ENCODE data around the gene PNCK.

The PNCK gene

DNA sequence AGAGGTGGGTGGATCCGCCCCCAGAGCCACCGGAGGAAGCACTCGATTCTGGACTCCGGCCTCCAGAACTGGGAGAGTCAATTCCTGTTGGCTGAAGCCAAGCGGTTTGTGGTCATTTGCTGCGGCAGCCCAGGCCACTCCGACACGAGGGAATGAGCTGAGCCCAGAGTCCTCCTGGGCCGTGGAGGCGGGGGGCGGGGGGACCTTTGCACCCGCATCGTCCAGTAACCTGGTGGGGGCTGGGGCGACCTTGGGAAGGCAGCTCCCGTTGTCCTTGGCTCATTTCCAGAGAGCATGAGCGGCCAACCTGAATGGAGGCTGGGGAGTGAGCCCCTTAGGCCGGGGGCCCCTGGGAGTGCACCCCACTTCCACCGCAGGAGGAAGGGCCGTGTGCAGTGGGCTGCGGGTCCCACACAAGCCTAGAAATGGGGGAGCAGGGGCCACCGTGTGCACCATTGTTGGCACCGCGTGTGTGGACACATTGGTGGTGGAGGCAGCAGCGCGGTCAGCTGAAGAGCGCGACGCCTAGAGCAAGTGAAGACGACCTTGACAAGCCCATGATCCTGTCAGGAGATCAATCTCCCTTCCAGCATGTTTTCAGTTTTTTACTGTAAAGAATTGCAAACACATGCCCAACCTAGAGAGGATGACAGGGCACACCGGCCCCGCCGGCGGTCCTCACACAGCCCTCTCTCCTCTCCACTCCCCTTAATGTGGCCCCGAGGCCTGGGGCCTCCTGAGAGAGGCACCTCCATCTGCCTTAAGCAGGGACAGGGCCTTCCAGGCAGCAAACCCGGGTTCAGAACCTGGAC, 46.5 kb downstream of the PNCK start:
- no peak for DNase-seq

DNA sequence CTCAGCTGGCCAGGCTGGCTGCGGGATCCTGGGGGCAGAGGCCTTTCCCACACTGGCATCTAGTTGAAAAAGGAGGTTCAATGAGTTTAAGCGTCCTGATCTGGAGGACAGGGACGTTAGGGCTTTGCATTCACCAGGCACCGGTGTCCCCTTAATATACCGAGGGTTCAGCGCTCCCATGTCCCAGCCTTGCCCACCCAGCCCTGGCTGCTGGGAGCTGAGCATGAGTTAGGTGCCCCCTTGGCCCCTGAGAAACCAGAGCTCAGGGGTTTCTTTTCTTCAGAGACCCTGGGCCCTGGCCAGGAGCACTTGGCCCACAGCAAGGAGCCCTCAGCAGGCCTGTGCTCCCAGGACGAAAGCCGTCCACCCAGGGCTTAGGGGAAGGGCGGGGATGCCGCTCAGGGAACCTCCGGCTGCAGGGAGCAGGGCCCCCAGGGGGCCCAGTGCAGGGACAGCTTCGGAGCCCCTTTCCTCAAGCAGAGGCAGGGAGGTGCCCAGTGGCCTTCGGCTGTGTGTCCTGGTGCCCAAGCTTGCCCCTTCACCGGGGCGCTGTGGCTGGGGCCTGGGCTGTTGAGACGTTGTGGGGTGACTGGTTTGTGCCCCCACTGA, 47.5 kb downstream of the PNCK start:
- no peak for DNase-seq

DNA sequence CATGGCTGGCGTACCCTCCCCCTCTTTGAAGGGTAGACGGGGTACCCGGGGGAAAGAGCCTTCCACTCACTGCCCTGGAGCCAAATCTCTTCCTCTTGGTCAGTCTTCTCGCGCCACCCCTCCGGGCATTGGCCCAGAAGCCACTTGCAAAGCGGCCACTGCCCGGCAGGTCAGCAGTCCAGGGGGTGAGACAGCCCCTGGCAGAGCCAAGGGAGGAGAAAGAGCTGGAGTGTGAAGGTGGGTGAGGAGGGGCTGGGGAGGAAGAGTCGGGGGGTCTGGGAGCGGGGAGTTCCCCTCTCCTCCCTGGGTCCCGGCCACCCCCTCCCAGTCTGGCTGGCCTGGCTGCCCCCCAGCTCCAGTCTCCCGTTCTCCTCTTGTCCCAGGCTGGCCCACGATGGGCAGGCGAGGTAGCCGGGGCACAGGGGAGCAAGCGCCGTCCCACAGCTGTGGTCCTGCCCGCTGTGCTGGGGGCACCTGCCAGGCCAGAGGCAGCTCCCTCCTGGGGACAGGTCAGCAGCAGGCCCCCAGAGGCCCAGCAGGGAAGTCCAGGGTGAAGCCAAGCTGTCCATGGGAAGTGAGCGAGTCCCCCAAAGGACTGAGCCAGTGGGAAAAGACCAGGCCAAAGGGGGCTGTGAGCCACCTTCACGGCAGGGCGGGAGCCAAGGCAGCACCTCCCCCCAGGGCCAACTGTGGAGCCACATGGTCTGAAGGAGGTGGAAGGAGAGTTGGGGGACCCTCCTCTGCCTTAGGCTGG, 48.2 kb downstream of the PNCK start:
- no peak for DNase-seq

DNA sequence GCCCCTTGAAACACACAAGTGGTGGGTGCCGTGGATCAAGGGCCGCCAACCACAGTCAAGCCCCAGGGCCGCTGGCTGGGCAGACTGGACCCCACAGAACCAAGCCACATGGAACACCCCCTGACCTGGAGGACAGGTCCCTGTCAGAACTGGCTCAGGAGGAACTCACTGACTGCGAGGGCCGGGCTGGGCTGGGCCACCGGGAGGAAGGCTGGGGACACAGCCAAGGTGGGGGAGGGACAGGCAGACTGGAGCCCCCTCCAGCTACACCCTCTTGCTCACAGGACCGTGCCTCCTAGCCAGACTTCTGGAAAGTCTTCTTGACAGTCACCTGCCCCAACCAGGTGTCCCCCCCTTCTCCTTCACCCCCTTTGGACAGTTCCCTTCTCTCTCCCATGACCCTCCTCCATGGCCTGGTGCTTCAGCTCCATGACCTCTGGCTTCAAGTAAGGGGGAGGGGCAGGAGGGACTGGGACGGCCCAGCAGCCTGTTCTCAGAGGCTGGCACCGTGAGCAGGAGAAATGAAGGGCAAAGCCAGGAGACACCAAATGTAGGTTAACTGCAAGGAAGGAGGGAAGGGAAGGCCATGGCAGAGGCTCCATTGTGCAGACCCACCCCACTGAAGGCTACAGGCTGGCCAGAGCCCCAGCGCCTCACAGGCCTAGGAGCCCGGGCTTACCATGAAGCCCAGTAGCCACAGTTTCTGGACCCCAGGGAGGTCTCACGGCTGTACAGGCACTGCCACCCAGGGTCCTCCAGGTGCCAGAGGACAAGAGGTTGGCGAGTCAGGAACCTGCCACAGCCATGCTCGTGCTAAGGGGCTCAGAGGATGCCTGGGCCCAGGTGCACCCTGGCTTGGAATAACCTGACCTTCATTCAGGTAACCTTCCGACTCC, 49.2 kb downstream of the PNCK start:
- DNase-seq = no peak

DNA sequence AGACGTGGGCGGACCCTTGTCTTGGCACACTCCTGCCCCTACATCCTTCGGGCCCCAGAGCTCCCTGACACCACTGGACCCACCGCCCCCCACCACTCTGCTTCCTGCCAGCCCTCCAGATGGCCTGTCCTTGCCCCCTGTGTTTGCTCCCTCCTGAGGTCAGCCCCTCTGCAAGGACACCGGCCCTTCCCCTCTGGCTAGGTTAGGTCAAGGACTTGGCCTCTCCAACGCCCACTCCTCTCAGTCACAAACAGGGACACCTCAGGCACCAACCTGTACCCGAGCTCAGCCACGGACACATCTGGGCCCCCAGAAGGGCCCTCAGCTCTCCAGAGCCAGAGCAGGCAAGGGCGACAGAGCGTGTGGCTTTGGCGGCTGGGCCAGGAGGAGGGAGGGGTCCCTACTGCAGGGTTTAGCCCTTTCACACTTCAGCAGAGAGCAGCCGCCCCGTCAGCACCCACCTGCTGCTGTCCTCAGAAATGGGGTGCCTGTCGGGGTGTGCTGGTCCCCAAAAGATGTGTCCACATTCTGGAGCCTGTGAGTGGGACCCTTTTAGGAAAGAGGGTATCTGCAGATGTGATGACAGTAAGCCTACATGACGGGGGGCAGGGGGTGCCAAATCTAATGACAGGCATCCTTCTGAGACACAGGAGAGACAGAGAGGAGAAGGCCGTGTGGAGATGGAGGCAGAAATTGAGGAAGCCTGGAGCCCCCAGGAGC, 50.1 kb downstream of the PNCK start:
- no peak for DNase-seq

DNA sequence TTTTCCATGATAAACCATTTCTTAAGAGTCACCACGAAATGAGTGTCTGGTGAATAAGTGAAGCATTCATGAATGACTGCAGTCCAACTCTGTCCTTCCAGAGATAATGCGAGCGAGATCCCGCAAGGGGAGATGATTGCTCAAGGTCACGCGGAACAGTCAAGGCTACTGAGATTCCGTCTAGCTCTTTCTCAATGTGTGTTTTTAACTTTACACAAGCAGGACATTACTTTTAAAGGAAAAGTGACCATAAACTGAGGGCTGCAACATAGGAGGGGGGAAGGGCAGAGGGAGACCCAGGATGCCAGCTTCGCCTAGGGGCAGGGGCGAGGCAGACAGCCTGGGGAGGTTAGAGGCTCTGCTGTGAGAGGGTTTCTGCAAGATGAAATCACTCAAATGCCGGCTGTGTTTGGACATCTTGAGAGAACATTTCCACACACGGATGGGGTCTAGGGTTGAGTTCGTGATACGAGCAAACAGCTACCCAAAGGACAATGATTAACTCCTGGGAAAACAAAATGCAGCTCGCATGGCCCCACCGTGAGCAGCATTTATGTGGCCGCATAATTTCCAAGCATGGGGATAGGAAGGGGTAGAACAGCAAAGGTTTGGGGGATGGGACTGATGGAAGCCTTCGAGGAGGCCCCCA, 50.8 kb downstream of the PNCK start:
- DNase-seq = no peak

DNA sequence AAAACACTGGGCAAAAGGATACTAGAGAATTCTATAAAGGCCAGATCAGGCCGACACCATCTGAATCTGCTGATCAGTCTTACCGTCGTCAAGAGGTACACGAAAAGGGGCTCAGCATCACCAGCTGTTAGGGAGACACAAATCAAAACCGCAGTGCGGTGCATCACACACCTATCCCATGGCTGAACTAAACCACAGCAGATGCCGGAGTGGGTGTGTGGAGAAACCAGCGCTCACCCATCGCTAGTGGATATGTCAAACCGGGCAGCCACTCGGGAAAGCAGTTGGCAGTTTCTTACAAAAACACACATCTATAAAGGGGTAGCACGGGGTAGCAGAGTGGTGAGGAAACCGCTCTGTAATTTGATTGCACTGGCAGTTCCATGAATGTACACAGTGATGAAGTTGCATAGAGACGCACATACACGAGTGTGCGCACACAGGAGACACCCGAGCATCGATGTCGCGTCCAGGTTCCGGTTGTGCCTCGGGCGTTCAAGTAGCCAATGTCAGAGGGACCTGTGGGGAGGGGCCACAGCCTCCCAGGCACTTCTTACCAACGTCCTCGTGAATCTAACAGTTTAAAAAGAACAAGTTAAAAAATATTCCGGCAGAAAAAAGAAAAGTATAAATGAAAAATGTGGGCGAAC, 51.5 kb downstream of the PNCK start:
- DNase-seq = no peak

DNA sequence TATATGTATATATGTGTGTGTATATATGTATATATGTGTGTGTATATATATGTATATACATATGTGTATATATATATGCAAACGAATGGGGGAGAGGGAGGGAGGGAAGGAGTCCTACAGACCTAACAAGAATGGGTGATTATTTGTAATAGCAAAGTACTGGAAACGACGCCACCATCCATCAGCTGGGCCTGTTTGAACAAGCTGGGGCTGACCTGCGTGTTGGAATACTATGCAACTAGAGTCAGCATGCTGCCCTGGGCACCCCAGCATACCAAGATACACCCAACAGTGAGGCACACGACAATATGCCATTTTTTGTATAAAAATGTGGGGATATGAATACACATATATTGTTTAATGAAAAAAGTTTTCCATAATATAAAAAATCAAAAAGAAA, 53.0 kb downstream of the PNCK start:
- DNase-seq = no peak
